Mesendoderm (in vitro differentiated cells): ENCODE data around the gene DAPK1.

ENCODE experiments used
- DNase-seq: peaks from one replicate; pipeline ENCODE4 v3.0.0; 2013
- H2AK5ac ChIP-seq: 2 replicates; pipeline ENCODE4 v1.6.1; 2013; ENCODE audit warnings: low read length, inconsistent platforms
- H2BK120ac ChIP-seq: 2 replicates; pipeline ENCODE4 v1.6.1; 2013; ENCODE audit warnings: low read depth, mild to moderate bottlenecking, low read length, moderate library complexity, mixed read lengths
- H2BK15ac ChIP-seq: replicated peaks from 2 replicates; pipeline ENCODE4 v1.6.1; 2013; ENCODE audit warnings: low read depth, mild to moderate bottlenecking, moderate library complexity
- H2BK5ac ChIP-seq: 2 replicates; pipeline ENCODE4 v1.6.1; 2013; ENCODE audit warnings: low read length, inconsistent platforms
- H3K18ac ChIP-seq: 2 replicates; pipeline ENCODE4 v1.6.1; 2013; ENCODE audit warnings: mild to moderate bottlenecking, low read length, mixed read lengths
- H3K23ac ChIP-seq: one replicate; pipeline ENCODE4 v1.6.1; 2013; ENCODE audit warnings: low read length
- H3K27ac ChIP-seq: 2 replicates; pipeline ENCODE4 v1.5.1; 2013; ENCODE audit warnings: low read depth, mild to moderate bottlenecking, inconsistent platforms, low read length, moderate library complexity
- H3K27me3 ChIP-seq: 2 replicates; pipeline ENCODE4 v1.6.1; 2013; ENCODE audit warnings: low read length, control low read depth, mild to moderate bottlenecking, inconsistent platforms; ENCODE audit not compliant: insufficient read depth, poor library complexity
- H3K36me3 ChIP-seq: 2 replicates; pipeline ENCODE4 v1.6.1; 2013; ENCODE audit warnings: low read length, inconsistent platforms; ENCODE audit not compliant: control insufficient read depth, insufficient read depth
- H3K4ac ChIP-seq: one replicate; pipeline ENCODE4 v1.6.1; 2013; ENCODE audit warnings: low read depth, mild to moderate bottlenecking, low read length, moderate library complexity
- H3K4me1 ChIP-seq: 2 replicates; pipeline ENCODE4 v1.6.1; 2013; ENCODE audit warnings: low read depth, low read length, inconsistent platforms; ENCODE audit not compliant: control insufficient read depth
- H3K4me2 ChIP-seq: 2 replicates; pipeline ENCODE4 v1.6.1; 2013; ENCODE audit warnings: low read length
- H3K4me3 ChIP-seq: 2 replicates; pipeline ENCODE4 v1.5.1; 2013; ENCODE audit warnings: mild to moderate bottlenecking, low read length
- H3K56ac ChIP-seq: one replicate; pipeline ENCODE4 v1.6.1; 2013; ENCODE audit warnings: low read length
- H3K79me1 ChIP-seq: 2 replicates; pipeline ENCODE4 v1.6.1; 2013; ENCODE audit warnings: low read length, inconsistent platforms
- H3K79me2 ChIP-seq: 2 replicates; pipeline ENCODE4 v1.6.1; 2013; ENCODE audit warnings: mild to moderate bottlenecking, low read length; ENCODE audit not compliant: control insufficient read depth, insufficient read depth
- H3K9ac ChIP-seq: 2 replicates; pipeline ENCODE4 v1.6.1; 2013; ENCODE audit warnings: low read length, inconsistent platforms
- H4K5ac ChIP-seq: one replicate; pipeline ENCODE4 v1.6.1; 2013; ENCODE audit warnings: low read length
- H4K8ac ChIP-seq: one replicate; pipeline ENCODE4 v1.6.1; 2013; ENCODE audit warnings: low read depth, mild to moderate bottlenecking, control low read depth, low read length, moderate library complexity
- WGBS: extraction: QIAGEN DNeasy Blood & Tissue Kit; methylation state at CpG from one replicate; pipeline ENCODE4 v1.1.7; 2013; ENCODE audit warnings: low lambda C conversion rate, missing lambda C conversion rate; ENCODE audit not compliant: insufficient coverage; ENCODE audit errors: extremely low coverage; 5-methylcytosine and 5-hydroxymethylcytosine counted together

Gene DAPK1

GRCh38 chr9:87592554-87593358, 95.1 kb downstream of the DAPK1 start:
- H3K4me1 ChIP-seq: peaks cover 5% of the 10 kb centered on the region
- H3K4me2 ChIP-seq: no peak overlapping the region
- H3K27me3 ChIP-seq: no peaks in the 10 kb centered on the region
- no peak overlapping the region for H3K56ac ChIP-seq
- no peak overlapping the region for H4K8ac ChIP-seq
- peaks cover 29% of the 10 kb centered on the region for H3K79me2 ChIP-seq
- no peak overlapping the region for H2BK5ac ChIP-seq
- H3K9ac ChIP-seq: no peak overlapping the region
- no peak overlapping the region for H3K18ac ChIP-seq
- DNase-seq: no peak
- peaks cover 34% of the 10 kb centered on the region for H3K79me1 ChIP-seq
- H3K4ac ChIP-seq: no peak overlapping the region
- no peak overlapping the region for H3K23ac ChIP-seq
- no peak overlapping the region for H2BK15ac ChIP-seq
- H4K5ac ChIP-seq: no peak overlapping the region
- WGBS: no CpG with 5 or more reads among the region's 15 CpGs
- H2BK120ac ChIP-seq: no peak overlapping the region
- H3K36me3 ChIP-seq: no peaks in the 10 kb centered on the region
- H3K4me3 ChIP-seq: no peak overlapping the region
- H2AK5ac ChIP-seq: no peak overlapping the region
- H3K27ac ChIP-seq: no peak overlapping the region

- WGBS: no CpG with 5 or more reads among the region's 5 CpGs
These were observed 95.8 kb downstream of the DAPK1 start for GRCh38 chr9:87593359-87593980.

GRCh38 chr9:87594194-87594593, 96.5 kb downstream of the DAPK1 start:
- H2BK5ac ChIP-seq: no peak overlapping the region
- no peak overlapping the region for H3K4me3 ChIP-seq
- WGBS: no CpG with 5 or more reads among the region's 4 CpGs
- no peak overlapping the region for H2BK120ac ChIP-seq
- H4K8ac ChIP-seq: no peak overlapping the region
- no peaks in the 10 kb centered on the region for H3K27me3 ChIP-seq
- no peak overlapping the region for H3K27ac ChIP-seq
- H3K18ac ChIP-seq: no peak overlapping the region
- peaks cover 33% of the 10 kb centered on the region for H3K79me1 ChIP-seq
- H2AK5ac ChIP-seq: no peak overlapping the region
- H3K4me1 ChIP-seq: peaks cover 5% of the 10 kb centered on the region
- peaks cover 29% of the 10 kb centered on the region for H3K79me2 ChIP-seq
- no peak overlapping the region for H2BK15ac ChIP-seq
- no peak for DNase-seq
- no peak overlapping the region for H3K4me2 ChIP-seq
- H3K23ac ChIP-seq: no peak overlapping the region
- H4K5ac ChIP-seq: no peak overlapping the region
- no peak overlapping the region for H3K9ac ChIP-seq
- H3K4ac ChIP-seq: no peak overlapping the region
- H3K36me3 ChIP-seq: no peaks in the 10 kb centered on the region
- H3K56ac ChIP-seq: peak overlapping the region; percentile 10

More at GRCh38 chr9:87593359-87593980, 95.8 kb downstream of the DAPK1 start:
- no peak overlapping the region for H2AK5ac ChIP-seq
- H2BK120ac ChIP-seq: no peak overlapping the region
- no peak for DNase-seq
- no peak overlapping the region for H2BK15ac ChIP-seq
- no peak overlapping the region for H3K18ac ChIP-seq
- no peak overlapping the region for H3K27ac ChIP-seq
- no peak overlapping the region for H3K4ac ChIP-seq
- H3K23ac ChIP-seq: no peak overlapping the region
- no peak overlapping the region for H3K9ac ChIP-seq
- no peak overlapping the region for H2BK5ac ChIP-seq
- no peak overlapping the region for H3K4me3 ChIP-seq
- no peak overlapping the region for H3K56ac ChIP-seq
- H4K5ac ChIP-seq: no peak overlapping the region
- H3K4me1 ChIP-seq: peaks cover 5% of the 10 kb centered on the region
- no peak overlapping the region for H3K4me2 ChIP-seq
- H4K8ac ChIP-seq: no peak overlapping the region
- H3K27me3 ChIP-seq: no peaks in the 10 kb centered on the region
- H3K79me2 ChIP-seq: peaks cover 29% of the 10 kb centered on the region
- peaks cover 34% of the 10 kb centered on the region for H3K79me1 ChIP-seq
- H3K36me3 ChIP-seq: no peaks in the 10 kb centered on the region

- H3K4me2 ChIP-seq: no peak overlapping the region
- H2BK120ac ChIP-seq: no peak overlapping the region
- H3K4ac ChIP-seq: no peak overlapping the region
- no peak overlapping the region for H2AK5ac ChIP-seq
- H4K5ac ChIP-seq: no peak overlapping the region
- no peak overlapping the region for H2BK5ac ChIP-seq
- H3K79me1 ChIP-seq: peaks cover 32% of the 10 kb centered on the region
- no peak overlapping the region for H3K4me3 ChIP-seq
- H3K79me2 ChIP-seq: peaks cover 29% of the 10 kb centered on the region
- no peak overlapping the region for H3K27ac ChIP-seq
- peak; percentile 52 for DNase-seq
- no peaks in the 10 kb centered on the region for H3K27me3 ChIP-seq
- H2BK15ac ChIP-seq: no peak overlapping the region
- H3K23ac ChIP-seq: no peak overlapping the region
- peaks cover 5% of the 10 kb centered on the region for H3K4me1 ChIP-seq
- no peaks in the 10 kb centered on the region for H3K36me3 ChIP-seq
- H4K8ac ChIP-seq: no peak overlapping the region
- H3K18ac ChIP-seq: no peak overlapping the region
- no peak overlapping the region for H3K9ac ChIP-seq
- H3K56ac ChIP-seq: no peak overlapping the region
These were observed 97.0 kb downstream of the DAPK1 start for GRCh38 chr9:87594662-87595061.

- no peaks in the 10 kb centered on the region for H3K36me3 ChIP-seq
- no peak overlapping the region for H3K18ac ChIP-seq
- no peak overlapping the region for H2BK120ac ChIP-seq
- H2BK5ac ChIP-seq: no peak overlapping the region
- H4K5ac ChIP-seq: no peak overlapping the region
- peak; percentile 90 for DNase-seq
- H3K9ac ChIP-seq: no peak overlapping the region
- no peak overlapping the region for H3K4me3 ChIP-seq
- no CpG with 5 or more reads among the region's 12 CpGs for WGBS
- H4K8ac ChIP-seq: no peak overlapping the region
- no peak overlapping the region for H3K27ac ChIP-seq
- no peaks in the 10 kb centered on the region for H3K27me3 ChIP-seq
- H3K56ac ChIP-seq: no peak overlapping the region
- no peak overlapping the region for H2AK5ac ChIP-seq
- H2BK15ac ChIP-seq: no peak overlapping the region
- no peak overlapping the region for H3K4me2 ChIP-seq
- no peak overlapping the region for H3K4ac ChIP-seq
- H3K4me1 ChIP-seq: peaks cover 9% of the 10 kb centered on the region
- H3K79me1 ChIP-seq: peaks cover 36% of the 10 kb centered on the region
- H3K23ac ChIP-seq: no peak overlapping the region
- peaks cover 31% of the 10 kb centered on the region for H3K79me2 ChIP-seq
These were observed 97.9 kb downstream of the DAPK1 start for GRCh38 chr9:87595610-87596009.
